ENCODE measurements around the gene SAXO2. TPM values are rescaled to one million over a fixed set of nuclear protein-coding genes. Genes with fewer than 3 reads are reported as not detected.
"Not testable (repeated sequence)": the region's sequence is repeated elsewhere in the genome, so short reads cannot be mapped to it uniquely, and the experiment has no call there.

SAXO2 gene, protein sequence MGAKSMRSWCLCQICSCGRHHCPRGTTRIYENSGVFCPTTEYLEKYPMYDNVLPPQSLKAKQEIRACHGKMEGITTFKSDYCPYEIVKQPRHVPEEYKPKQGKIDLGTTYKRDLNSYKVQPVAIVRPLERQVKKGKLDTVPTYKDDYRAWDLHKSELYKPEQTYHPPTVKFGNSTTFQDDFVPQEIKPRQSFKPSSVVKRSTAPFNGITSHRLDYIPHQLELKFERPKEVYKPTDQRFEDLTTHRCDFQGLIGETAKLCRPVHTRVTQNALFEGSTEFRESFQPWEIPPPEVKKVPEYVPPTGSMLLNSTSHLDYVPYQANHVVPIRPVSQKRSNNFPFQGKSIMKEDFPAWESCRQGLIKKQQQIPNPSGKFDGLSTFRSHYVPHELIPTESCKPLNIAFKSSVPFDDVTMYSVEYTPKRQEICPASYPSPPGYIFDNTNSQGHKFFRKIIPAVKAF
- total RNA-seq = not detected

DNA sequence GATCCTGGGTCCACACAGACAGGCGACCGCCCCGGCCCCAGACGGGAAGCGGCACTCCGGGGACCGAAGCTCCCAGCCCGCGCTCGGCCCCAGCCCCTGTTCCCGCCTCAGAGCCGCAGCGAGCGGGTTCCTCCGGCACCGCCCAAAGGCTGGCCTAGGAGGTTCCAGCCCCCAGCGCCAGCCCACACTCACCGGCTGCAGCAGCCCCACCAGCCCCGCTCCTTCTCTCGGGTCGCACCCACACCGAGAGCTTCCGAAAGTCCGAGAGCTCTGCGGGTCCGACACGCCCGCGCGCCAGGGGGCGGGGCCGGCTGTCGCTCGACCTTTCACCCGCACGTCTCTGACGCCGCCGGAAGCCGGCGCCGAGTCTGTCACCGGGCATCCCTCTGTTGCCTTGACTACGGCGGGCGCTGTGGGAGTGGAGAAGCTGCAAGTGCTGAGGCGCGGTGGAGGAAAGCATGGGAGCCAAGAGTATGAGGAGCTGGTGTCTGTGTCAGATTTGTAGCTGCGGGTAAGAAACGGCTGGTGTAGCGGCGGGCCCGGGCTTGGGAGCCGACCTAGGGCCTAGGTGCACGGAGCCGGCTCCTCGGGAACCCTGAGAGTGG lies at the start of gene SAXO2, which contains the start of gene EFL1:
TSS of gene SAXO2 (plus strand) at position 397 of the 605 bp plus-strand sequence. CDS start at position 459, 62 bp downstream.
TSS of gene EFL1 (minus strand) at position 313 of the 605 bp plus-strand sequence. CDS start 956 bp downstream, outside the sequence.
- H3K36me3 ChIP-seq = peaks cover 8% of the 10 kb centered on the region
- no peaks in the 10 kb centered on the region for H3K27me3 ChIP-seq
- H3K27ac ChIP-seq = peak within 1 kb of the TSS; percentile 74 to 87
- peak; percentile 95 for DNase-seq (ENCODE audit: low spot score)
- peaks cover 0 to 26% of the 10 kb centered on the region in 2 donors for H3K4me1 ChIP-seq
- TF ChIP-seq, protein P1, sequence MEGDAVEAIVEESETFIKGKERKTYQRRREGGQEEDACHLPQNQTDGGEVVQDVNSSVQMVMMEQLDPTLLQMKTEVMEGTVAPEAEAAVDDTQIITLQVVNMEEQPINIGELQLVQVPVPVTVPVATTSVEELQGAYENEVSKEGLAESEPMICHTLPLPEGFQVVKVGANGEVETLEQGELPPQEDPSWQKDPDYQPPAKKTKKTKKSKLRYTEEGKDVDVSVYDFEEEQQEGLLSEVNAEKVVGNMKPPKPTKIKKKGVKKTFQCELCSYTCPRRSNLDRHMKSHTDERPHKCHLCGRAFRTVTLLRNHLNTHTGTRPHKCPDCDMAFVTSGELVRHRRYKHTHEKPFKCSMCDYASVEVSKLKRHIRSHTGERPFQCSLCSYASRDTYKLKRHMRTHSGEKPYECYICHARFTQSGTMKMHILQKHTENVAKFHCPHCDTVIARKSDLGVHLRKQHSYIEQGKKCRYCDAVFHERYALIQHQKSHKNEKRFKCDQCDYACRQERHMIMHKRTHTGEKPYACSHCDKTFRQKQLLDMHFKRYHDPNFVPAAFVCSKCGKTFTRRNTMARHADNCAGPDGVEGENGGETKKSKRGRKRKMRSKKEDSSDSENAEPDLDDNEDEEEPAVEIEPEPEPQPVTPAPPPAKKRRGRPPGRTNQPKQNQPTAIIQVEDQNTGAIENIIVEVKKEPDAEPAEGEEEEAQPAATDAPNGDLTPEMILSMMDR (IDR thresholded peaks at IDR 0.05) = no peak
- no peaks in the 10 kb centered on the region for H3K9me3 ChIP-seq
- H3K4me3 ChIP-seq = peak within 1 kb of the TSS; percentile 77 to 94

DNA sequence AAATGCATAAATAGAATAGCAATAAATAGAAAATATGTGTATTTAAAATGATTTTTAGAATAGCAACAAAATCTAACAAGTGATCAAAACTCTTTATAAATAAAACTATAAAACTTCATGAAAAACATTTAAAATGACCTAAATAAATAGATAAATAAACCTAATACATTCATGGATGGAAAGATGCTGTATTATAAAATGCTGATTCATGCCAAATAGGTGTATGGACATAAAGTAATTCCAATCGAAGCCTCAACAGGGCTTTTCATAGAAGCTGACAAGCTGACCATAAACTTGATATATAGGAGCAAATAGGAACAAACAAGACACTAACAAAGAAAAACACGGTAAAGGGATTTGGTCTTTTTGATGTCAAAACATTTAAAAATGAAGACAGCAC lies 46.5 kb upstream of the SAXO2 start:
- not testable (repeated sequence) for H3K27me3 ChIP-seq; DNase-seq (ENCODE audit: low spot score); H3K4me1 ChIP-seq; H3K36me3 ChIP-seq; H3K9me3 ChIP-seq; H3K4me3 ChIP-seq; H3K27ac ChIP-seq

DNA sequence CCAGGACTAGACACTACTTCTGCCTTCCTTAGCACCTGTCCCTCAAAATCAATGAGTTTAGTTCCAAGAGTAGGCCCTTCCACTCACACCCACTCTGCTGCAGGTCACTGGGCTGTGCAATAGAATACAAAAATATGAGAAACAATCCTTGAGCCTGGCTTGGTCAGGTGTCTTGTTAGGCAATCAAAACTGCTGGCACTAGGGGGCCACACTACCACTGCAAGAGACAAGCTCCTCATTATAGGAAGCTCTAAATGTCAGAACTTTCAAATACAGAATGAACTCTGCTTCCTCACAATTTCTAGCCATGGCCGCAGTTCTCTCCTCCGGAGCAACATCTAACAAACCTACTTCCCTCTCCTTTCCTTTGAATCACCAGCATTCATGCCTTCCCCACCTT lies 41.1 kb upstream of the SAXO2 start:
- not testable (repeated sequence) for H3K9me3 ChIP-seq; H3K27ac ChIP-seq; H3K27me3 ChIP-seq; H3K4me3 ChIP-seq; H3K4me1 ChIP-seq; DNase-seq (ENCODE audit: low spot score)
- peaks cover 13% of the 10 kb centered on the region for H3K36me3 ChIP-seq
- TF ChIP-seq, protein P1 (IDR thresholded peaks at IDR 0.05) = peak in 1 of 2 donors; percentile 30

DNA sequence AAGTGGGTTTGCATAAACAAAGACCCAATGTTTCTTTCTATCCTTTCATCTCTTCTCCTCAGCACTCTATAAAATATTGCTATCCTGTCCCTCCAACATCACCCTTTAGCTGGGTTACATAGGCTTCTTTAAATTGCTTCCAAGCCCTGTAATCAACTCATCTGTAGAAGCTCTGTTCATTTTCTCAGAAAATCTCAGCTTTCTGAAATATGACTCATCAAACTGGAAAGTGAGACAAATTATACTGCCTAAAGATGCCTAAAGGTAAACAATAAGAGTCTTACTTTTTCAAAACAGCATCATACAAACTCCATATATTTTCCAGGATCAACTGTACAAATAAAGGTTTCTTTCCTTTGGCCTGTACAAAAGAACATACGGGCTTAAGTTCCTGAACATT lies 33.9 kb upstream of the SAXO2 start:
- peaks cover 8% of the 10 kb centered on the region for H3K36me3 ChIP-seq
- no peak for DNase-seq (ENCODE audit: low spot score)
- H3K27me3 ChIP-seq = no peaks in the 10 kb centered on the region
- H3K4me3 ChIP-seq = no peak overlapping the region
- H3K4me1 ChIP-seq = no peaks in the 10 kb centered on the region
- no peak overlapping the region for H3K27ac ChIP-seq
- no peaks in the 10 kb centered on the region for H3K9me3 ChIP-seq
- TF ChIP-seq, protein P1 (IDR thresholded peaks at IDR 0.05) = no peak

DNA sequence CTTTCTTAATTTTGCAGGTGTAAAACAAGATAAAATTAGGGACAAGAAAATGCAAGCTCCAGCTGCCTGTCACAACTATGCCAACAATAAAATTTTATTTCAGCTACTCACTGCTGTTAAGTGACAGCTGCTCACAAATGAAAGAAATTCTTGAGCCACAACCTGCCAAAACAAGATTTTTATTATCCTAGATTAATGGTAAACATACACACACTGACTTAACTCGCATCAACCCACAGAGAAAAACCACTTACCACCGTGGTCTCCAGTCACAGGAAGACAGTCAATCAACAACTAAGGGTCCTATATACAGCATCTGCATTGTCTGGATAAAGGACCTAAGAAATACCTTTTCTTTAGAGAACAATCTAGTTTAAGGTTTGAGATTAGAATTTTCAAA lies 31.4 kb upstream of the SAXO2 start:
- Histone ChIP-seq H3K4me1 (no peaks in the 10 kb centered on the region), H3K27ac (no peak overlapping the region), H3K4me3 (no peak overlapping the region), H3K36me3 (peaks cover 5% of the 10 kb centered on the region), H3K27me3 (no peaks in the 10 kb centered on the region), H3K9me3 (no peaks in the 10 kb centered on the region)
- DNase-seq (ENCODE audit: low spot score) = no peak
- TF ChIP-seq, protein P1 (IDR thresholded peaks at IDR 0.05) = no peak

DNA sequence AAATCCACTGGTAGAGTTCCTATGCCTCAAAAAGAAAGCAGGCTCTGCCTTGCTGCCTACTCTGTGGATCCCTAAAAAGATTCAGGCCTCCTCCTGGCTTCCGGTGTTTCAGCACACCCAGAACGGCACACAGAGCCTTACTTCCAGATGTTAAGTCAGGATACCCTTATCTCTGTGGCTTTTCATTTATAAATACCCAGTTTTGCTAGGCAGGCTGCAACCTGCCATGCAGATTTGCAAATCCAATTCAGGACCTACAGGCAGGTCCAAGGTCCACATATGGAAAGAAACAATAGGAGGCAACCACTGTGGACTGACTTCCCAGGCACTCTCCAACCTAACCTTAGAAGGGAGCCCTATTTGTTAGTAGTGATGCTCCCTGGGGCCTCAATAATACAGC lies 30.8 kb upstream of the SAXO2 start:
- Histone ChIP-seq H3K9me3 (no peaks in the 10 kb centered on the region), H3K36me3 (peaks cover 1% of the 10 kb centered on the region), H3K27me3 (no peaks in the 10 kb centered on the region), H3K27ac (no peak overlapping the region), H3K4me1 (no peaks in the 10 kb centered on the region), H3K4me3 (no peak overlapping the region)
- TF ChIP-seq, protein P1 (IDR thresholded peaks at IDR 0.05) = no peak
- no peak for DNase-seq (ENCODE audit: low spot score)

DNA sequence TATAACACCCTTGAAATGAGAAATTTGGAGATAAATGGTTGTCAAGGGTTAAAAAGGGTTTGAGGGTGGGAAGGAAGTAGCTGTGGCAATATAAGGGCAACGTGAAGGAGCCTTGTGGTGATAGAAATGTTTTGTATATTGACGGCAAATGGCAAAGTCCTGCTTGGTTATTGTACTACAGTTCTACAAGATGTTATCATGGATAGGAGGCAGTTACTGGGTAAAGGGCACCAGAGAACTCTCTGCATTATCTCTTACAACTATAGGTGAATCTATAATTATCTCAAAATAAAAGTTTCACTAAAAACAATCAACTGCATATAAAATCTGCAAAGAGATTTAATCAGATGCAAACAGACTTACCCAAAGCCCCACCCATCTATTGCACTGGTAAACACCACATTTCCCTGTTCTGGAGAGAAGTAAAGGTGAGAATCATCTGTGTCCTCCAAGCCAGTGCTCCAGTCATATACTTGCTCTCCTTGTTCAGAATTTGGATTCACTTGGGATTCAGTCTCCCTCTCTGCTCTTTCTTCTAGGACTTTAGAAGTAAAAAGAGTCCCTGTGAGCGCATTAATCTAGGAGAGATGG lies 24.6 kb upstream of the SAXO2 start:
- H3K9me3 ChIP-seq; H3K27ac ChIP-seq; DNase-seq (ENCODE audit: low spot score); H3K27me3 ChIP-seq; H3K4me3 ChIP-seq; H3K4me1 ChIP-seq: not testable (repeated sequence)
- peaks cover 27% of the 10 kb centered on the region for H3K36me3 ChIP-seq

Measured in right atrium auricular region (tissue), 2 donors.